ENCODE results near the gene TEX48. TPM values are rescaled to one million over a fixed set of nuclear protein-coding genes. Genes with fewer than 3 reads are reported as not detected.

TEX48 gene
- total and polyA plus RNA-seq, 10 of the 15 experiments (the other 5 are each of a cell fraction or from before 2014, with no cell fraction given) = not detected

DNA sequence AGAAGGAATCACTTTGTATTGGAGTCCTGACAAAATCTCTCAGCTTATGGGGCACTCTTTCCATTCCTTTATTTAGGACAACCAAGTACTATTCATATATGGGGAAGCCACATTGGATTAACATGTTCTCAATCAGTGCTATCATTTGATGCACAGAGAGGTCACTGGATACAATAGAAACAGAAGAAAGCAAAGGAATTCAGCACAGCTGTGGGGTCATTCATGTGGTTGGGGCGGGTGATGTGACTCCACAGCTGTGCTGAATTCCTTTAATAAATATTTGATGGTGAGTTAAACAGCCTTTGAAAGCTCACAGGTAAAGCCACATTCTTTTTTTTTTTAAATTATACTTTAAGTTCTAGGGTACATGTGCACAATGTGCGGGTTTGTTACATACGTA lies 854 bp upstream of the TEX48 start:
- ChIA-PET CTCF (interaction anchor here (0.7 to 11.6 kb wide), 17 partner anchors 10 to 841 kb away, joined by 3 to 135 read pairs (median 7); no protein-coding TSS in a partner anchor), POLR2A (interaction anchor here (0.7 kb wide), 1 partner anchor 869 kb away, joined by 3 read pairs; no protein-coding TSS in a partner anchor), RAD21 (ENCODE audit: unreplicated experiment) (interaction anchor here (1.2 to 2.1 kb wide), 3 partner anchors 14 to 332 kb away, joined by 3 to 7 read pairs (median 5); no protein-coding TSS in a partner anchor), SMC1A (ENCODE audit: uncharacterized antibody, unreplicated experiment) (interaction anchor here (0.9 to 4.1 kb wide), 6 partner anchors 16 to 333 kb away, joined by 3 to 41 read pairs (median 4); no protein-coding TSS in a partner anchor)
- H3K4me3 ChIP-seq = no peak overlapping the region
- in situ Hi-C loops (cut with MboI) = no loop called here
- TF ChIP-seq RELA (IDR thresholded peaks at IDR 0.05; ENCODE audit: borderline replicate concordance, partially characterized antibody) = no peak
- TF ChIP-seq, protein P1, sequence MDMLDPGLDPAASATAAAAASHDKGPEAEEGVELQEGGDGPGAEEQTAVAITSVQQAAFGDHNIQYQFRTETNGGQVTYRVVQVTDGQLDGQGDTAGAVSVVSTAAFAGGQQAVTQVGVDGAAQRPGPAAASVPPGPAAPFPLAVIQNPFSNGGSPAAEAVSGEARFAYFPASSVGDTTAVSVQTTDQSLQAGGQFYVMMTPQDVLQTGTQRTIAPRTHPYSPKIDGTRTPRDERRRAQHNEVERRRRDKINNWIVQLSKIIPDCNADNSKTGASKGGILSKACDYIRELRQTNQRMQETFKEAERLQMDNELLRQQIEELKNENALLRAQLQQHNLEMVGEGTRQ (IDR thresholded peaks at IDR 0.05; ENCODE audit: borderline replicate concordance, low read depth, low read length) = no peak
- no peak for TF ChIP-seq ATF7 (IDR thresholded peaks at IDR 0.05; ENCODE audit: low read depth)
- TF ChIP-seq, protein P2, sequence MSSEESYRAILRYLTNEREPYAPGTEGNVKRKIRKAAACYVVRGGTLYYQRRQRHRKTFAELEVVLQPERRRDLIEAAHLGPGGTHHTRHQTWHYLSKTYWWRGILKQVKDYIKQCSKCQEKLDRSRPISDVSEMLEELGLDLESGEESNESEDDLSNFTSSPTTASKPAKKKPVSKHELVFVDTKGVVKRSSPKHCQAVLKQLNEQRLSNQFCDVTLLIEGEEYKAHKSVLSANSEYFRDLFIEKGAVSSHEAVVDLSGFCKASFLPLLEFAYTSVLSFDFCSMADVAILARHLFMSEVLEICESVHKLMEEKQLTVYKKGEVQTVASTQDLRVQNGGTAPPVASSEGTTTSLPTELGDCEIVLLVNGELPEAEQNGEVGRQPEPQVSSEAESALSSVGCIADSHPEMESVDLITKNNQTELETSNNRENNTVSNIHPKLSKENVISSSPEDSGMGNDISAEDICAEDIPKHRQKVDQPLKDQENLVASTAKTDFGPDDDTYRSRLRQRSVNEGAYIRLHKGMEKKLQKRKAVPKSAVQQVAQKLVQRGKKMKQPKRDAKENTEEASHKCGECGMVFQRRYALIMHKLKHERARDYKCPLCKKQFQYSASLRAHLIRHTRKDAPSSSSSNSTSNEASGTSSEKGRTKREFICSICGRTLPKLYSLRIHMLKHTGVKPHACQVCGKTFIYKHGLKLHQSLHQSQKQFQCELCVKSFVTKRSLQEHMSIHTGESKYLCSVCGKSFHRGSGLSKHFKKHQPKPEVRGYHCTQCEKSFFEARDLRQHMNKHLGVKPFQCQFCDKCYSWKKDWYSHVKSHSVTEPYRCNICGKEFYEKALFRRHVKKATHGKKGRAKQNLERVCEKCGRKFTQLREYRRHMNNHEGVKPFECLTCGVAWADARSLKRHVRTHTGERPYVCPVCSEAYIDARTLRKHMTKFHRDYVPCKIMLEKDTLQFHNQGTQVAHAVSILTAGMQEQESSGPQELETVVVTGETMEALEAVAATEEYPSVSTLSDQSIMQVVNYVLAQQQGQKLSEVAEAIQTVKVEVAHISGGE (CRISPR knock-in tag; IDR thresholded peaks at IDR 0.05) = no peak
- no peak for TF ChIP-seq CBFB (IDR thresholded peaks at IDR 0.05; ENCODE audit: low read depth)
- TF ChIP-seq EP300 (IDR thresholded peaks at IDR 0.05; ENCODE audit: borderline replicate concordance in 1 of 2, control insufficient read depth in 1 of 2, low read depth in 2 of 2, low read length in 2 of 2) = no peak
- TF ChIP-seq BRCA1 (IDR thresholded peaks at IDR 0.05; ENCODE audit: low read depth, low read length) = no peak
- intact Hi-C loops (cut with micrococcal nuclease; ENCODE audit: unreplicated experiment) = loop anchor here (1.0 kb wide), 2 partner anchors 224 to 841 kb away; no protein-coding TSS in a partner anchor
- BruUV-seq (replicated peaks) = no TSS peak
- no peaks in the 10 kb centered on the region for H3K36me3 ChIP-seq (ENCODE audit: control insufficient read depth in 2 of 2, insufficient read depth in 2 of 2, low read length in 1 of 2)
- no peak for ATAC-seq
- no peak overlapping the region for H3K9ac ChIP-seq (ENCODE audit: control insufficient read depth, insufficient read depth, low read length)
- no peak for FAIRE-seq
- no peaks in the 10 kb centered on the region for H3K79me2 ChIP-seq (ENCODE audit: control insufficient read depth, insufficient read depth, low read length)
- H3K27me3 ChIP-seq (replicated peaks in 1 of 2; ENCODE audit: control insufficient read depth in 2 of 2, insufficient read depth in 2 of 2, low read length in 1 of 2) = peaks cover 0 to 9% of the 10 kb centered on the region in 2 experiments; a peak in 2 of 4 replicates
- no peaks in the 10 kb centered on the region for H4K20me1 ChIP-seq (ENCODE audit: control insufficient read depth, insufficient read depth)
- no peak overlapping the region for H3K27ac ChIP-seq (ENCODE audit: control insufficient read depth, insufficient read depth)
- no peak overlapping the region for H2AFZ ChIP-seq (ENCODE audit: control insufficient read depth, low read depth, low read length)
- H3K4me2 ChIP-seq (ENCODE audit: control insufficient read depth, insufficient read depth) = no peak overlapping the region
- DNase-seq (ENCODE audit: low read depth, low spot score) = no peak
- WGBS (ENCODE audit: insufficient coverage, insufficient replicate concordance, low lambda C conversion rate, missing lambda C conversion rate) = 52% methylated on average over 3 of the region's 3 CpGs
- no peaks in the 10 kb centered on the region for H3K4me1 ChIP-seq (ENCODE audit: control insufficient read depth, insufficient read depth, low read length)
- no peaks in the 10 kb centered on the region for H3K9me3 ChIP-seq (replicated peaks; ENCODE audit: control insufficient read depth, insufficient read depth, low read length)
